ENCODE results near the gene NUP210.

The NUP210 gene

GRCh38 chr3:13373975-13374586, 46.0 kb downstream of the NUP210 start:
- DNase-seq (ENCODE audit: low read depth) = no peak

DNA sequence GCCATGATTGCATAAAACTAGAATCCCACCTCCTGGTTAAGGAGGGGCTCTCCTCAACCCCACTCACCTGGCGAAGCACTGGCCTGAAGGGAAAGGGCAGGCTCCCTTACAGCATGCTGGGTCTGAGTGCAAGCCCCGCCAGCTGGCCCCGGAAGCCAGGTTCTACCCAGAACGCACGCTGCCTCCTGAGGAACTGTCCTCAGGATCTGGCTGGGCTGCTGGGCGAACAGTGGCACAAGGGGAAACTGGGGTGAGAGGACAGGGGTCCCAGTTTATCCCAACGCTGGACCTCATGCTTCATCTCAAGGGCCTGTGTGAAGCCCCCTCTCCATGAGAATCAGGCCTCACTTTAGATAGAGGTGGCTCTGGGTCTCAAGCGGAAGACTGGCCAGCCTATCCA, 47.5 kb downstream of the NUP210 start:
- DNase-seq (ENCODE audit: low read depth) = no peak

- no peak for DNase-seq (ENCODE audit: low read depth)
Measured at GRCh38 chr3:13372126-13372525, 48.0 kb downstream of the NUP210 start.

GRCh38 chr3:13371100-13372075, 48.7 kb downstream of the NUP210 start:
- no peak for DNase-seq (ENCODE audit: low read depth)

- no peak for DNase-seq (ENCODE audit: low read depth)
Measured at GRCh38 chr3:13370609-13371008, 49.5 kb downstream of the NUP210 start.

DNA sequence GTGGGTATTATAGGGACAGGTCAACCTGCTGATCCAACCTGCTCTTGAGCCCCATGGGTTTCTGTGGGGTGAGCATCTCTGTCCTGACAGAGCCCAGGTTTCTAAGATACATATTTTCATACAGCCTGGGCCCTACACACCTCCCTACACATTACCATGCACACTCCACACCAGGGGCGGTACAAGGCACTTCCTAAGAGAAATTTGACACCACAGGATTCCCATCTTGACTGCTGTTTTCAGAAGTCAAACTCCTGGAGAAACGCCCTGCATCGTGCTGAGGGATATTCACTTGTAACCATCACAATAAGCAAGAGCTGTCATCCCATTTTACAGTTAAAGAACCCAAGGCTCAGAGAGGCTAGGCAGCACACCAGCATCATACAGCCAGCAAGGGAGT, 50.1 kb downstream of the NUP210 start:
- no peak for DNase-seq (ENCODE audit: low read depth)

GRCh38 chr3:13368834-13369233, 51.3 kb downstream of the NUP210 start:
- DNase-seq (ENCODE audit: low read depth) = no peak

- DNase-seq (ENCODE audit: low read depth) = no peak
Measured at GRCh38 chr3:13367728-13368127, 52.4 kb downstream of the NUP210 start.

GRCh38 chr3:13365390-13366379, 54.4 kb downstream of the NUP210 start:
- no peak for DNase-seq (ENCODE audit: low read depth)

DNA sequence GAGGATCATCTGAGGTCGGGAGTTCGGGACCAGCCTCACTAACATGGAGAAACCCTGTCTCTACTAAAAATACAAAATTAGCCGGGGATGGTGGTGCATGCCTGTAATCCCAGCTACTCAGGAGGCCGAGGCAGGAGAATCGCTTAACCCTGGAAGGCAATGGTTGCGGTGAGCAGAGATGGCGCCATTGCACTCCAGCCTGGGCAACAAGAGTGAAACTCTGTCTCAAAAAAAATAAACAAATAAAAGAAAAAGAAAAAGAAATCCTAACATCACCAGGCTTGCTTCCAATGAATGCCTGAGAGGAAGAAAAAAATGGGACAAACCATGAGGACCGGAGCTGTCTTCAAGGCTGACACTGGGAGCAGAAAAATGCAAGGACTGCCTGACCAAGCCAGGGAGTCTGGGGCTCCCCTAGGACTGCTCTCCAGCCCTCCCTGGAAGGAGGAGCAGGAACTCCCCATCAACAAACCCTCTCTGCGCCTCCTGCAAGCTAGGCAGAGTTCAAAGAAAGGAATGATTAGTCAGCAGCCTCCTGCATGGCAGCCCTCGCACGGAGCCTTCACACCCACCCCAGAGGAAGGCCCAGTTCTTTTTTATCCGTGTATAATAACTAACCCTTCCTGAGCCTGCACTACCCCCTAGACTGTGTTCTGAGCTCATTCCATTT, 55.4 kb downstream of the NUP210 start:
- DNase-seq (ENCODE audit: low read depth) = no peak

DNA sequence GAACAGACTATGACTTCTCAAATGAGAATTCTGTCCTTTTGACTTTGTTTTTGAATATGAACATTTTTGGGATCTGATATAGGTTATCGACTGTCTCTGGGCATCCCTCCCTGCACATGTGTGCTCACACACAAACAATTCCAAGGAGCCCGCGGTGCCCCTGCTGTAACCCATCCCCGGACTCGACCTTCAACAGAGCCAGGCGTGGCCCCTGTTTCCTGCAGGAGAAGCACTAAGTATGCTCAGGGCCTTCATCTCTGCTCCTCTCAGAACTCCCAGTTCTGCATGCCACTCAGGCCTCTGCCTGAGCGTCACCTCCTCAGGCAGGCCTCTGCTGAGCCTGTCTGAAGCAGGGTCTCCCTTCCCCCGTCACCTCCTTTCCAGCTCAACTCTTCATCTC, 57.6 kb downstream of the NUP210 start:
- DNase-seq (ENCODE audit: low read depth) = no peak

- DNase-seq (ENCODE audit: low read depth) = no peak
Measured at GRCh38 chr3:13359916-13360315, 60.2 kb downstream of the NUP210 start.

- DNase-seq (ENCODE audit: low read depth) = no peak
Measured at GRCh38 chr3:13358643-13359042, 61.5 kb downstream of the NUP210 start.

GRCh38 chr3:13358051-13358450, 62.1 kb downstream of the NUP210 start:
- DNase-seq (ENCODE audit: low read depth) = no peak

GRCh38 chr3:13357074-13357473, 63.0 kb downstream of the NUP210 start:
- no peak for DNase-seq (ENCODE audit: low read depth)

DNA sequence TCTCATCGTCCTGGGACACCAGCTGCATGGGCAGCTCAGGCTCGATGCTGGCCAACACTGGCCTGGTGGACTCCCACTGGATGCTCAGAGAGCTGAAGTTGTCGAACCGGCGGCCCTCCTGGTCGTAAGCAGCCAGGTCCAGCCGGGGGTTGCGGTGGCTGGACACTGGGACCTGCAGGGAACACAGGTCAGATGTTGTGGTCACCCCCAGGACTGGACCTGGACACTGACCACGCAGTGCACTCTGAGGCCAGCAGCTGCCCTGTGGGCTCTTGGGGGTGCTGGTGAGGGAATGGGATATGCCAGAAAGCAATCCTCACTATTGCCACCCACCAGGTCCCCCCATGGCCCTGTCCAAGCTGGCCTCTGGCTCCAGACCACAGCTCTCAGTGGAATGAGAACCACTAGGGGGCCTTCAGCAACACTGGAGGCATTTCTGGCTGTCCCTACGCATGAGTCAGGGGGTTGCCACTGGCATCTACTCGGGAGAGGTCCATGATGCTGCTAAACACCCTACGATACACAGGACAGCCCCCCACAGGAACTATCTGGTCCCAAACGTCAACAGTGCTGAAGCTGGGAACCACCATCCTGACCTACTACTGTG, 66.1 kb downstream of the NUP210 start:
- DNase-seq (ENCODE audit: low read depth) = no peak

DNA sequence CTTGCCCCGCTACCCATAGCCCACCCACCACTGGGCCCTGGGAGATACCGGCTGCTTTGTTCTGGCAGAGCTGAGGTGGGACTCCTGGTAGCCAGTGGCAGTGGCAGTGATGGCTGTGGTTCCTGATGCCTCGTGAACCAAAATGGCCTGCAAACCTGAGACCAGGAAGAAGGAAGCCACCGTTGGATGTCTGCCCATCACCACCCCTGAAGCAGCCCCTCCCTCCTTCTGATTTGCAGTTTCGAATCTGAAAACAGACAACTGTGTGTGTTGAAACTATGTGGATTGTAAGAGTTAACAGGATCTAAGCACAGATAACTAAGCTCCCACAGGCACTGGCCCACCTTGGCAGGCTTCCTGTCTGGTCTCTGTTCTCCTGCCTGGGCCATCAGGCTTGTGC, 66.6 kb downstream of the NUP210 start:
- DNase-seq (ENCODE audit: low read depth) = no peak

DNA sequence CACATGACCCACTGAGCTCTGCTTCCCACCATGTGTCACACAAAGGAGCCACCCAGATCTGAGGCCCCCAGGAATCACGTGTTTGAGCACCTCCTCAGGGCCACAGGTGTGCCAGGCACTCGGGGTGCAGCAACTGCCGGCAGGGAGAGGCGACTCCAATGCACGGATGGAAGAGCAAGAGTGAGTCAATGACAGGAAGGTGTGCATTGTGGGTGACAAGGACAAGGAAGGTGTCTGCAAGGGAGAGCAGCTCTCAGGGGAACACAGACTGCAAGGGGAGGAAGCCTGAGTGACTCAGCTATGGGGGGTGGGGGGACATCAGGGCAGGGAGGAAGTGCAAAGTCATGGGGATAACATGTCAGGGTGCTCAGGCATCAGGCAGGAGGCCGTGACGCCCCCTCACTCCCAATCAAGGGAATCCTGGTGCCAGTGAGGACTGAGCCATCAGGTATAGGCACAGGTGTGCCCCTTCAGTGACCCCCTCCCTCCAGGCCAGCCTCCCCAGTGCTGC, 67.4 kb downstream of the NUP210 start:
- DNase-seq (ENCODE audit: low read depth) = no peak

- DNase-seq (ENCODE audit: low read depth) = no peak
Measured at GRCh38 chr3:13349823-13350222, 70.3 kb downstream of the NUP210 start.

DNA sequence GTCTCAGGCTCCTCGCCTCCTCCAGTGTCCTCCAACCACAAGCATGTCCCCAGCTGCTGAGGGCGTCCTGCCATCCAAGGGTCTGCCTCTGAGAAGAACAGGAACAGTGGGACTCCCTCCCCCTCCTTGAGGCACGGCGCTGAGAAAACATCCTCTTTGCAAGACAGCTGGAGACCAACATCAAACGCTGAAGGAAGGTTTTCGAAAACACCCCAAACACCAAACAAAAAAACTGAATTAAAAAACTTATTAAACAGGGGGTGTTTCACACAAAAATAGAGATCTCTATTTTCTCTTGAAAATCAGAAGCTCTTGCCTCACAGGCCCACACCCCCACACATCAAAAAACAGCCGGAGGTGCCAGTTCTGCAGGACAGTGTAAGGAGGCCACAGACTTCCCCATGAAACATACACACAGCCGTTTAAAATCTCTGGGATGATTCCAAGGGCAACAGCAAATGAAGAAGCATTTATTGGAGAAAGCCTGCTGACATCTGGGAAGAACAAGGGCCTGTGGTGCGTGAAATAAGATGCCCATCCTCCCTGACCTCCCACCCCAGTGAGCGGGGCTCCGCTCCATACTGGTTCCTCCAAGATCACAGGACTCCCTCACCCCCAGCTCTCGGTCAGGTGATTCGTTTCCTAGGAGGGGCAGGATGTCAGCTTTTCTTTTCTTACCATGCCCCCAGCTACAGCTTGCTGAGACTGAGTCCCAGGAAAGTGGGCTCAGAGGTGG, 71.3 kb downstream of the NUP210 start:
- DNase-seq (ENCODE audit: low read depth) = no peak
